Naive thymus-derived CD4-positive, alpha-beta T cell (primary cell): ENCODE results near the gene MACO1. TPM values are rescaled to one million over a fixed set of nuclear protein-coding genes. Genes with fewer than 3 reads are reported as not detected.

ENCODE experiments used
- ATAC-seq: fragments of 150-1000 bp; cut with Tn5 transposase; 2 replicates; pipeline ENCODE4 v1.10.0; 2021; ENCODE audit warnings: mild to moderate bottlenecking, moderate library complexity
- CTCF ChIA-PET: fragments of 350-600 bp; sonication (Branson Sonifier 250); formaldehyde crosslinking; loops from one replicate; lab custom pipeline; 2021; ENCODE audit warnings: antibody characterized with exemption; lab: Charles Lee
- POLR2A ChIA-PET: fragments of 350-600 bp; sonication (Branson Sonifier 250); formaldehyde crosslinking; loops from one replicate; lab custom pipeline; 2021; ENCODE audit warnings: antibody characterized with exemption, inconsistent platforms; lab: Charles Lee
- DNase-seq, 9 donors: peaks; one replicate each; pipeline versions ENCODE4 v3.0.0 to v3.0.0-alpha.2; 2020 to 2022; ENCODE audit warnings: mixed read lengths in 1 of 9
- H3K27ac ChIP-seq: one replicate; pipeline ENCODE4 v1.7.0; 2013; ENCODE audit warnings: mild to moderate bottlenecking, low read depth, low read length, moderate library complexity
- H3K27me3 ChIP-seq, 2 donors: one replicate each; pipeline ENCODE4 v1.7.0; 2013; ENCODE audit warnings: low read length in 2 of 2, mild to moderate bottlenecking in 2 of 2, moderate library complexity in 2 of 2; ENCODE audit not compliant: control insufficient read depth in 2 of 2, insufficient read depth in 2 of 2
- H3K36me3 ChIP-seq, 3 experiments: 1 replicate in 2 of 3; 2 replicates in 1 of 3; pipeline ENCODE4 v1.7.0; 2013; ENCODE audit warnings: low read length in 3 of 3, mild to moderate bottlenecking in 3 of 3, moderate library complexity in 1 of 3; ENCODE audit not compliant: insufficient read depth in 3 of 3, control insufficient read depth in 2 of 3
- H3K4me1 ChIP-seq, 2 donors: one replicate each; pipeline ENCODE4 v1.7.0; 2013; ENCODE audit warnings: low read length in 2 of 2, mild to moderate bottlenecking in 2 of 2, moderate library complexity in 1 of 2; ENCODE audit not compliant: control insufficient read depth in 2 of 2, insufficient read depth in 2 of 2
- H3K4me3 ChIP-seq: 2 replicates; pipeline ENCODE4 v1.7.0; 2013; ENCODE audit warnings: mild to moderate bottlenecking, low read length
- H3K9me3 ChIP-seq, 3 experiments: 1 replicate in 2 of 3; 2 replicates in 1 of 3; pipeline ENCODE4 v1.7.0; 2013; ENCODE audit warnings: low read length in 3 of 3; ENCODE audit not compliant: control insufficient read depth in 2 of 3
- H3K27ac Mint-ChIP-seq, 9 donors: one replicate each; pipeline ENCODE4 v1.8.0; 2020 to 2022; ENCODE audit warnings: mixed read lengths in 9 of 9, mild to moderate bottlenecking in 8 of 9, moderate library complexity in 5 of 9, inconsistent platforms in 2 of 9
- H3K27me3 Mint-ChIP-seq, 5 donors: one replicate each; pipeline ENCODE4 v1.8.0; 2021 to 2022; ENCODE audit warnings: mixed read lengths in 5 of 5, mild to moderate bottlenecking in 1 of 5
- H3K36me3 Mint-ChIP-seq, 5 donors: one replicate each; pipeline ENCODE4 v1.8.0; 2020 to 2022; ENCODE audit warnings: mixed read lengths in 5 of 5, mild to moderate bottlenecking in 3 of 5, inconsistent platforms in 1 of 5
- H3K4me1 Mint-ChIP-seq, 7 donors: one replicate each; pipeline ENCODE4 v1.8.0; 2020 to 2022; ENCODE audit warnings: mixed read lengths in 7 of 7, mild to moderate bottlenecking in 3 of 7, inconsistent platforms in 1 of 7
- H3K4me3 Mint-ChIP-seq, 10 donors: one replicate each; pipeline ENCODE4 v1.8.0; 2020 to 2022; ENCODE audit warnings: mild to moderate bottlenecking in 10 of 10, mixed read lengths in 10 of 10, moderate library complexity in 6 of 10, inconsistent platforms in 2 of 10
- H3K9me3 Mint-ChIP-seq, 11 donors: one replicate each; pipeline ENCODE4 v1.8.0; 2020 to 2022; ENCODE audit warnings: mixed read lengths in 11 of 11, mild to moderate bottlenecking in 4 of 11, inconsistent platforms in 1 of 11, moderate library complexity in 1 of 11
- intact Hi-C, 2 donors: fragments of 100-400 bp; cut with micrococcal nuclease; formaldehyde crosslinking; loops; one replicate each; pipeline ENCODE4 v1.15.1; 2023
- polyA plus RNA-seq, 2 donors: library from polyadenylated mRNA; unstranded; fragments of 300-500 nt; fragmentation: Illumina TruSeq; gene quantifications; one replicate each; pipeline ENCODE4 v1.2.3, GENCODE V29; 2021
- total RNA-seq, 6 experiments: library from RNA in 5 of 6; stranded (reverse) in 5 of 6; gene quantifications; 1 replicate in 5 of 6; 2 replicates in 1 of 6; pipeline ENCODE4 v1.2.3 and lab custom pipeline; 2021 to 2026

The MACO1 gene
- total and polyA plus RNA-seq, 7 experiments from 2014 or later: 8.8 to 25.9 (median 19.5) TPM

- CTCF ChIA-PET: interaction anchor here (1.9 to 2.0 kb wide), 2 partner anchors 17 to 29 kb away, joined by 5 to 8 read pairs; no protein-coding TSS in a partner anchor
- Mint-ChIP-seq H3K4me1 (peaks cover 0 to 8% (median 5%) of the 10 kb centered on the region in 7 donors), H3K4me3 (no peak overlapping the region), H3K9me3 (no peaks in the 10 kb centered on the region), H3K27ac (peak overlapping the region in 3 of 9 donors; percentile 13 to 49 (median 34)), H3K36me3 (no peaks in the 10 kb centered on the region), H3K27me3 (peaks cover 0 to 33% (median 0%) of the 10 kb centered on the region in 5 donors)
- no peak overlapping the region for H3K4me3 ChIP-seq
- no peaks in the 10 kb centered on the region for H3K36me3 ChIP-seq
- no peak for DNase-seq
- POLR2A ChIA-PET: interaction anchor here (5.0 to 16.0 kb wide), 2 partner anchors 12 to 24 kb away, joined by 41 to 442 read pairs; no protein-coding TSS in a partner anchor
- intact Hi-C loops: no loop called here
- no peaks in the 10 kb centered on the region for H3K27me3 ChIP-seq
- H3K4me1 ChIP-seq: no peaks in the 10 kb centered on the region
- H3K9me3 ChIP-seq: no peaks in the 10 kb centered on the region
- ATAC-seq: no peak
- no peak overlapping the region for H3K27ac ChIP-seq
These were observed 106.6 kb downstream of the MACO1 start for GRCh38 chr1:25537153-25537831.

GRCh38 chr1:25538191-25538767 is 107.6 kb downstream of the MACO1 start:
- no peaks in the 10 kb centered on the region for H3K9me3 ChIP-seq

GRCh38 chr1:25540750-25541342 is 110.1 kb downstream of the MACO1 start:
- H3K27ac Mint-ChIP-seq: peak overlapping the region in 5 of 9 donors; percentile 51 to 88 (median 62)
- intact Hi-C loops: loop anchor here (5.0 kb wide), 2 partner anchors 66 to 256 kb away; no protein-coding TSS in a partner anchor
- DNase-seq: no peak

More at GRCh38 chr1:25538191-25538767, 107.6 kb downstream of the MACO1 start:
- Mint-ChIP-seq H3K27me3 (peaks cover 0 to 33% (median 0%) of the 10 kb centered on the region in 5 donors), H3K4me1 (peaks cover 3 to 12% (median 8%) of the 10 kb centered on the region in 7 donors), H3K9me3 (no peaks in the 10 kb centered on the region), H3K27ac (peak overlapping the region in 5 of 9 donors; percentile 0 to 49 (median 20)), H3K36me3 (no peaks in the 10 kb centered on the region), H3K4me3 (no peak overlapping the region)
- ATAC-seq: no peak
- Histone ChIP-seq H3K4me1 (peaks cover 0 to 4% of the 10 kb centered on the region in 2 donors), H3K27me3 (no peaks in the 10 kb centered on the region), H3K36me3 (no peaks in the 10 kb centered on the region), H3K27ac (no peak overlapping the region), H3K4me3 (no peak overlapping the region)
- intact Hi-C loops: no loop called here
- DNase-seq: no peak
- ChIA-PET CTCF (interaction anchor here (0.6 to 2.0 kb wide), 6 partner anchors 11 to 1105 kb away, joined by 3 to 8 read pairs (median 4); no protein-coding TSS in a partner anchor), POLR2A (interaction anchor here (0.7 to 16.0 kb wide), 4 partner anchors 11 to 61 kb away, joined by 3 to 442 read pairs (median 22); no protein-coding TSS in a partner anchor)

GRCh38 chr1:25541425-25541824 is 110.7 kb downstream of the MACO1 start:
- Histone ChIP-seq H3K9me3 (no peaks in the 10 kb centered on the region), H3K36me3 (peaks cover 0 to 7% (median 0%) of the 10 kb centered on the region in 3 experiments), H3K27me3 (no peaks in the 10 kb centered on the region), H3K4me1 (peaks cover 17 to 23% of the 10 kb centered on the region in 2 donors), H3K27ac (no peak overlapping the region), H3K4me3 (no peak overlapping the region)
- H3K36me3 Mint-ChIP-seq: peaks cover 0 to 4% (median 0%) of the 10 kb centered on the region in 5 donors
- H3K27me3 Mint-ChIP-seq: peaks cover 0 to 22% (median 0%) of the 10 kb centered on the region in 5 donors
- peak overlapping the region in 5 of 10 donors; percentile 78 to 96 (median 82) for H3K4me3 Mint-ChIP-seq
- no peaks in the 10 kb centered on the region for H3K9me3 Mint-ChIP-seq
- H3K27ac Mint-ChIP-seq: peak overlapping the region in 7 of 9 donors; percentile 45 to 90 (median 71)
- POLR2A ChIA-PET: interaction anchor here (5.0 to 16.0 kb wide), 2 partner anchors 8 to 19 kb away, joined by 41 to 442 read pairs; no protein-coding TSS in a partner anchor
- ATAC-seq (no peak), DNase-seq (no peak)
- H3K4me1 Mint-ChIP-seq: peaks cover 16 to 30% (median 23%) of the 10 kb centered on the region in 7 donors
- intact Hi-C loops: loop anchor here (5.0 kb wide), 2 partner anchors 66 to 256 kb away; no protein-coding TSS in a partner anchor
- CTCF ChIA-PET: interaction anchor here (0.6 to 1.9 kb wide), 3 partner anchors 21 to 152 kb away, joined by 3 to 5 read pairs (median 4); no protein-coding TSS in a partner anchor

More at GRCh38 chr1:25540750-25541342, 110.1 kb downstream of the MACO1 start:
- H3K27me3 Mint-ChIP-seq: peaks cover 0 to 28% (median 0%) of the 10 kb centered on the region in 5 donors
- H3K4me1 ChIP-seq: peaks cover 11 to 17% of the 10 kb centered on the region in 2 donors
- H3K4me3 Mint-ChIP-seq: peak overlapping the region in 1 of 10 donors; percentile 78
- H3K27me3 ChIP-seq: no peaks in the 10 kb centered on the region
- ATAC-seq: no peak
- POLR2A ChIA-PET: interaction anchor here (5.0 to 16.0 kb wide), 2 partner anchors 9 to 20 kb away, joined by 41 to 442 read pairs; no protein-coding TSS in a partner anchor
- CTCF ChIA-PET: interaction anchor here (0.6 to 1.9 kb wide), 3 partner anchors 20 to 152 kb away, joined by 3 to 5 read pairs (median 4); no protein-coding TSS in a partner anchor
- no peaks in the 10 kb centered on the region for H3K9me3 ChIP-seq
- peaks cover 12 to 25% (median 18%) of the 10 kb centered on the region in 7 donors for H3K4me1 Mint-ChIP-seq
- no peak overlapping the region for H3K4me3 ChIP-seq
- peaks cover 0 to 4% (median 0%) of the 10 kb centered on the region in 5 donors for H3K36me3 Mint-ChIP-seq
- peaks cover 0 to 7% (median 0%) of the 10 kb centered on the region in 3 experiments for H3K36me3 ChIP-seq
- H3K27ac ChIP-seq: no peak overlapping the region
- H3K9me3 Mint-ChIP-seq: no peaks in the 10 kb centered on the region

DNA sequence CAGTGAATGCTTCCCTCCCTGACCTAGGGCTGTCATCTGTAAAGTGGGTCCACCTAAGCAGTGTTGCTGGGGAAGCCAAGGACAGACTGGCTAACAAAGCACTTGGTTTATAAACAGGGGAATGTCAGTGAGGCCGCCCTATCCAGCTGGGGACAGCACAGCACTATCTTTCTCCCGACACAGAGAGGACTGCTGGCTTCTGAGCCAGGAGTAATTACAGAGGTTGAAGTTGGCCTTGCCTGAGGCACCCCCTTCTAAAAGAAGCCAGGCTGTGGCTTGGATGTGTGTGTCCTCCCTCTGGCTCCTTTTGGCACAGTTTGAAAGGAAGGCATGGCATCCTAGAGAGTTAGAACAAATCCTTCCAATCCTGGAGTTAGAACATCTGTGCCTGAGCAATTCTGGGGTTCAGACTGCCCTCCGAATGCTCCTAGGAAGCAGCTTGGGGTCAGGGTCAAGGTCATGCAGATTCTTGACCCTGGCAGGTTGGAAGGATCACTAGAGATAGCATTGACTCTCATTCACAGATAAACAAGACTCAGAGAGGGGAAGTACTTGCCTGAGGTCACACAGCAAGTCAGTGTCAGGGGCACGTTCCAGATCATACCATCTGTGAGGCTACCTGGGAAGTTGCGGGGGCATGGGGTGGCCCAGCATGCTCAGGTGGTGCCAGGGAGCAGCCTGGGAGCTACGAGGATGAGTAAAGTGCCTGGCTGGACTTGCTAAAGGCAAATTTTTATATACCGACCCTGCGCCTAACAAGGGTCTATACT is 111.4 kb downstream of the MACO1 start:
- no peaks in the 10 kb centered on the region for H3K27me3 ChIP-seq
- H3K9me3 ChIP-seq: no peaks in the 10 kb centered on the region
- peak overlapping the region; percentile 55 to 96 (median 81) for H3K4me3 Mint-ChIP-seq
- H3K27ac ChIP-seq: no peak overlapping the region
- ATAC-seq (no peak), DNase-seq (no peak)
- H3K27me3 Mint-ChIP-seq: peaks cover 0 to 22% (median 0%) of the 10 kb centered on the region in 5 donors
- intact Hi-C loops: loop anchor here (2.0 to 5.0 kb wide), 4 partner anchors 19 to 255 kb away; no protein-coding TSS in a partner anchor
- no peak overlapping the region for H3K4me3 ChIP-seq
- peaks cover 0 to 7% (median 0%) of the 10 kb centered on the region in 3 experiments for H3K36me3 ChIP-seq
- H3K4me1 Mint-ChIP-seq: peaks cover 22 to 37% (median 30%) of the 10 kb centered on the region in 7 donors
- ChIA-PET POLR2A (interaction anchor here (0.7 to 16.0 kb wide), 4 partner anchors 10 to 157 kb away, joined by 3 to 442 read pairs (median 4); no protein-coding TSS in a partner anchor), CTCF (interaction anchor here (1.0 to 1.3 kb wide), 2 partner anchors 22 to 27 kb away, joined by 4 to 7 read pairs; no protein-coding TSS in a partner anchor)
- H3K4me1 ChIP-seq: peaks cover 21 to 27% of the 10 kb centered on the region in 2 donors
- H3K36me3 Mint-ChIP-seq: peaks cover 0 to 7% (median 0%) of the 10 kb centered on the region in 5 donors
- H3K27ac Mint-ChIP-seq: peak overlapping the region in 8 of 9 donors; percentile 62 to 94 (median 81)
- no peaks in the 10 kb centered on the region for H3K9me3 Mint-ChIP-seq
